GF-D8 (cell line): ENCODE data around the gene GCLC.

Source experiments
- DNase-seq: peaks from one replicate; lab custom pipeline; 2025; lab: John Stamatoyannopoulos, UW

The GCLC gene

GRCh38 chr6:53447865-53448264 is 97.0 kb downstream of the GCLC start:
- no peak for DNase-seq
